Thyroid gland (tissue), 4 donors: ENCODE results near the gene VEPH1.

ENCODE experiments used
- POLR2A ChIP-seq, 2 donors: fragments of 450-650 bp; IDR thresholded peaks; one replicate each; pipeline ENCODE4 v1.6.1; 2017; ENCODE audit warnings: antibody characterized with exemption in 2 of 2, mild to moderate bottlenecking in 2 of 2, moderate library complexity in 1 of 2
- TF ChIP-seq, protein P1 (sequence below), 6 experiments: fragments of 200-600 bp in 3 of 6; fragments of 450-650 bp in 3 of 6; sonication (generic) in 3 of 6; IDR thresholded peaks; one replicate each; pipeline ENCODE4 v1.5.1; 2016 to 2019; ENCODE audit warnings: antibody characterized with exemption in 6 of 6, mild to moderate bottlenecking in 2 of 6, inconsistent platforms in 1 of 6, moderate library complexity in 1 of 6

DNA sequence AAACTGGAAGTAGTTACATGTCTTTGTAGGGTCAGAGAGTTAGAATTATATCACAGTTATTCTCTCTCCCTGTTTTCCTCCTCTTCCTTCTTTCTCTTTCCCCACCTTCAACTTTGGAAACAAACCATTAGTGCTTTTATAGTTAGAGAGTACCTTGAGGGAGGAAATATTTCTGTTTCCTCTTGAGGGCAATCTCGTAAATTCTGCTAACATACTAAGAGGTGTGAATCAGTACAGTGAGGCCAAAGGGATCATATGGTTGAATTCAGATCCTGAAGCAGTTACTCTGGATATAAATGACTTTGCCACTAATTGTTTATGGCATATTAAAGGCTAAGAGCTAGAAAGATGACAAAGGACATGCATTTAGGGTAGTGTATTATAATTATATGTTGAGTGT is 283.0 kb downstream of the VEPH1 start:
- TF ChIP-seq, protein P1, sequence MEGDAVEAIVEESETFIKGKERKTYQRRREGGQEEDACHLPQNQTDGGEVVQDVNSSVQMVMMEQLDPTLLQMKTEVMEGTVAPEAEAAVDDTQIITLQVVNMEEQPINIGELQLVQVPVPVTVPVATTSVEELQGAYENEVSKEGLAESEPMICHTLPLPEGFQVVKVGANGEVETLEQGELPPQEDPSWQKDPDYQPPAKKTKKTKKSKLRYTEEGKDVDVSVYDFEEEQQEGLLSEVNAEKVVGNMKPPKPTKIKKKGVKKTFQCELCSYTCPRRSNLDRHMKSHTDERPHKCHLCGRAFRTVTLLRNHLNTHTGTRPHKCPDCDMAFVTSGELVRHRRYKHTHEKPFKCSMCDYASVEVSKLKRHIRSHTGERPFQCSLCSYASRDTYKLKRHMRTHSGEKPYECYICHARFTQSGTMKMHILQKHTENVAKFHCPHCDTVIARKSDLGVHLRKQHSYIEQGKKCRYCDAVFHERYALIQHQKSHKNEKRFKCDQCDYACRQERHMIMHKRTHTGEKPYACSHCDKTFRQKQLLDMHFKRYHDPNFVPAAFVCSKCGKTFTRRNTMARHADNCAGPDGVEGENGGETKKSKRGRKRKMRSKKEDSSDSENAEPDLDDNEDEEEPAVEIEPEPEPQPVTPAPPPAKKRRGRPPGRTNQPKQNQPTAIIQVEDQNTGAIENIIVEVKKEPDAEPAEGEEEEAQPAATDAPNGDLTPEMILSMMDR (IDR thresholded peaks at IDR 0.05), result no peak
- TF ChIP-seq POLR2A (IDR thresholded peaks at IDR 0.05), result no peak
